Vagina (tissue), 2 donors: ENCODE results near the gene PDLIM3.

Experiments used
- POLR2A ChIP-seq, 2 donors: fragments of 450-650 bp; IDR thresholded peaks; one replicate each; pipeline ENCODE4 v1.6.1; 2017; ENCODE audit warnings: antibody characterized with exemption in 2 of 2, mild to moderate bottlenecking in 2 of 2, moderate library complexity in 2 of 2
- TF ChIP-seq, protein P1 (sequence below), 3 experiments: fragments of 450-650 bp in 2 of 3; fragments of 200-600 bp in 1 of 3; sonication (generic) in 1 of 3; IDR thresholded peaks; one replicate each; pipeline ENCODE4 v1.5.1; 2017 to 2019; ENCODE audit warnings: antibody characterized with exemption in 3 of 3, mild to moderate bottlenecking in 2 of 3, moderate library complexity in 2 of 3

DNA sequence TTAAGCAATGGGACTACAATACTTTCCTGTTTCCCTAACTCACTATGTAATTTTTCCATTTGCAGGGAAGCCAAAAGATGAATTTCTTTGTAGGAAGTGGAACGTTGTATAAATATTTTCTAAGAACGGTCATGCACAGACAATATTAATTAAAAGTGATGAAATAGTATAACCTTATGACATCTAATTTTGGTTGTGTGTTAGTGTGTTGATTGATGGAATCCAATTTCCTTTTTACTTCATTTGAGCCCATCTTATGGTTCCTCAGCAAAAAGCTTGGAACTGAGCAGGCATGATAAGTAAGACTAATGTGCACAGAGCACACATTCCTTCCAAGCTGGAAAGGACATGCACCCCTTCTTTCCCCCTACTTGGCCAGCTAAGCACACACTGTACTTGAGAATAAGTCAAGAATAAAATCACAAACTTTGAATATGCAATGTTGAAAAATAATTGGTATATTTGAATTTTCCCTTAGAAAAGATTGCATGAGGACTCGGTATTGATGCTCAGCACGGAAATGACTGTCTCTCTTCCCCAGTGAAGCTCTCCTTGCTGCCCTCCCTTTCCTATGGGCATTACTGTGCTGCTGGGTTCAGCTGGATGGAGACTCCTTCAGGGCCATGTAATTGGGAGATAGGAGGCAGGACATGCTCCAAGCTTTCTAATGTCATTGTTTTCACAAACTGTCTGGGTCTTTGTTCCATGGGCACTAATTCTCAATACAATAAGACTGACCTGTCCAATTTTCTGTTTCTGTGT, 19.2 kb upstream of the PDLIM3 start:
- TF ChIP-seq, protein P1, sequence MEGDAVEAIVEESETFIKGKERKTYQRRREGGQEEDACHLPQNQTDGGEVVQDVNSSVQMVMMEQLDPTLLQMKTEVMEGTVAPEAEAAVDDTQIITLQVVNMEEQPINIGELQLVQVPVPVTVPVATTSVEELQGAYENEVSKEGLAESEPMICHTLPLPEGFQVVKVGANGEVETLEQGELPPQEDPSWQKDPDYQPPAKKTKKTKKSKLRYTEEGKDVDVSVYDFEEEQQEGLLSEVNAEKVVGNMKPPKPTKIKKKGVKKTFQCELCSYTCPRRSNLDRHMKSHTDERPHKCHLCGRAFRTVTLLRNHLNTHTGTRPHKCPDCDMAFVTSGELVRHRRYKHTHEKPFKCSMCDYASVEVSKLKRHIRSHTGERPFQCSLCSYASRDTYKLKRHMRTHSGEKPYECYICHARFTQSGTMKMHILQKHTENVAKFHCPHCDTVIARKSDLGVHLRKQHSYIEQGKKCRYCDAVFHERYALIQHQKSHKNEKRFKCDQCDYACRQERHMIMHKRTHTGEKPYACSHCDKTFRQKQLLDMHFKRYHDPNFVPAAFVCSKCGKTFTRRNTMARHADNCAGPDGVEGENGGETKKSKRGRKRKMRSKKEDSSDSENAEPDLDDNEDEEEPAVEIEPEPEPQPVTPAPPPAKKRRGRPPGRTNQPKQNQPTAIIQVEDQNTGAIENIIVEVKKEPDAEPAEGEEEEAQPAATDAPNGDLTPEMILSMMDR (IDR thresholded peaks at IDR 0.05), result no peak
- TF ChIP-seq POLR2A (IDR thresholded peaks at IDR 0.05), result no peak
